HepG2 (cell line): Measurements from ENCODE around the gene ATP6V1D. TPM values are rescaled to one million over a fixed set of nuclear protein-coding genes. Genes with fewer than 3 reads are reported as not detected.

Experiments
- BRCA1 ChIP-seq: sonication (generic); formaldehyde crosslinking; IDR thresholded peaks from 2 replicates; pipeline ENCODE4 v1.4.0; 2020; ENCODE audit warnings: missing genetic modification reagents
- CCAR2 ChIP-seq: fragments of 200-400 bp; formaldehyde crosslinking; optimal IDR thresholded peaks from 2 replicates; pipeline ENCODE3; 2018; ENCODE audit warnings: low read depth, mild to moderate bottlenecking, low read length, moderate library complexity
- EP300 ChIP-seq, 3 experiments: sonication (generic) in 1 of 3; formaldehyde crosslinking in 1 of 3; IDR thresholded peaks; 2 replicates each; pipeline versions ENCODE4 v1.5.1 to v1.6.1; 2011 to 2020; ENCODE audit warnings: low read depth in 2 of 3, low read length in 2 of 3, borderline replicate concordance in 1 of 3, improper control_type of control experiment in 1 of 3, mild to moderate bottlenecking in 1 of 3, missing genetic modification reagents in 1 of 3, moderate library complexity in 1 of 3
- ETV5 ChIP-seq: IDR thresholded peaks from 2 replicates; pipeline ENCODE4 v1.6.1; 2018; ENCODE audit warnings: missing biosample characterization, missing genetic modification reagents, inconsistent platforms, borderline replicate concordance
- ETV6 ChIP-seq: sonication (generic); formaldehyde crosslinking; conservative IDR thresholded peaks from 2 replicates; pipeline ENCODE4 v1.4.0; 2020; ENCODE audit warnings: missing genetic modification reagents
- GABPA ChIP-seq, 2 experiments: IDR thresholded peaks; 2 replicates each; pipeline ENCODE4 v1.6.1; 2011 to 2016; ENCODE audit warnings: low read depth in 2 of 2, low read length in 1 of 2, missing biosample characterization in 1 of 2, missing genetic modification characterization in 1 of 2
- GATA4 ChIP-seq: sonication (generic); IDR thresholded peaks from 2 replicates; pipeline ENCODE4 v1.6.1; 2016; ENCODE audit warnings: antibody characterized with exemption, low read depth, borderline replicate concordance
- GTF3A ChIP-seq: sonication (generic); formaldehyde crosslinking; conservative IDR thresholded peaks from 2 replicates; pipeline ENCODE4 v1.4.0; 2020; ENCODE audit warnings: mild to moderate bottlenecking, missing genetic modification reagents
- HCFC1 ChIP-seq: fragments of 150-350 bp; IDR thresholded peaks from 2 replicates; pipeline ENCODE4 v1.6.1; 2014; ENCODE audit warnings: low read depth, low read length
- HMGA1 ChIP-seq: sonication (generic); formaldehyde crosslinking; conservative IDR thresholded peaks from 2 replicates; pipeline ENCODE4 v1.4.0; 2020; ENCODE audit warnings: missing genetic modification reagents
- HNF4G ChIP-seq, 2 experiments: sonication (generic) in 1 of 2; formaldehyde crosslinking in 1 of 2; IDR thresholded peaks; 2 replicates each; pipeline versions ENCODE4 v1.4.0 to v1.6.1; 2011 to 2020; ENCODE audit warnings: borderline replicate concordance in 2 of 2, low read depth in 2 of 2, mild to moderate bottlenecking in 2 of 2, low read length in 1 of 2, missing genetic modification reagents in 1 of 2, moderate library complexity in 1 of 2
- KDM2A ChIP-seq: sonication (generic); formaldehyde crosslinking; IDR thresholded peaks from 2 replicates; pipeline ENCODE4 v1.4.0; 2020; ENCODE audit warnings: low read depth, missing genetic modification reagents, borderline replicate concordance
- MLLT10 ChIP-seq: sonication (generic); formaldehyde crosslinking; IDR thresholded peaks from 2 replicates; pipeline ENCODE4 v1.4.0; 2020; ENCODE audit warnings: missing genetic modification reagents
- NR2F1 ChIP-seq, 2 experiments: fragments of 450-650 bp in 1 of 2; formaldehyde crosslinking in 1 of 2; IDR thresholded peaks; 2 replicates each; pipeline versions ENCODE4 v1.5.0 to v1.6.1; 2016 to 2020; ENCODE audit warnings: mild to moderate bottlenecking in 1 of 2, missing compliant biosample characterization in 1 of 2, missing genetic modification reagents in 1 of 2, moderate library complexity in 1 of 2
- PHF20 ChIP-seq: sonication (generic); formaldehyde crosslinking; IDR thresholded peaks from 2 replicates; pipeline ENCODE4 v1.5.0; 2020; ENCODE audit warnings: mild to moderate bottlenecking, missing genetic modification reagents
- PITX1 ChIP-seq: sonication (generic); formaldehyde crosslinking; IDR thresholded peaks from 2 replicates; pipeline ENCODE4 v1.5.1; 2020; ENCODE audit warnings: mild to moderate bottlenecking, missing genetic modification reagents
- RFX1 ChIP-seq: fragments of 450-650 bp; IDR thresholded peaks from 2 replicates; pipeline ENCODE4 v1.6.1; 2017
- RFX5 ChIP-seq: IDR thresholded peaks from 2 replicates; pipeline ENCODE4 v1.6.1; 2011; ENCODE audit warnings: low read depth, low read length, improper control_type of control experiment
- SIN3A ChIP-seq: IDR thresholded peaks from 2 replicates; pipeline ENCODE4 v1.6.1; 2011; ENCODE audit warnings: low read depth, mild to moderate bottlenecking, control low read depth, low read length, borderline replicate concordance
- SSRP1 ChIP-seq: IDR thresholded peaks from 2 replicates; pipeline ENCODE4 v1.6.1; 2016; ENCODE audit warnings: control low read depth
- TARDBP ChIP-seq: sonication (generic); formaldehyde crosslinking; IDR thresholded peaks from 2 replicates; pipeline ENCODE4 v1.8.0; 2022; ENCODE audit warnings: mild to moderate bottlenecking, missing genetic modification reagents
- ZBTB3 ChIP-seq: sonication (generic); formaldehyde crosslinking; IDR thresholded peaks from 2 replicates; pipeline ENCODE4 v1.4.0; 2020; ENCODE audit warnings: low read depth, mild to moderate bottlenecking, moderate library complexity, missing genetic modification reagents, borderline replicate concordance
- ZFP82 ChIP-seq: sonication (generic); formaldehyde crosslinking; IDR thresholded peaks from 2 replicates; pipeline ENCODE4 v1.5.1; 2020; ENCODE audit warnings: mild to moderate bottlenecking, missing genetic modification reagents, borderline replicate concordance
- ZNF224 ChIP-seq: sonication (generic); formaldehyde crosslinking; IDR thresholded peaks from 2 replicates; pipeline ENCODE4 v1.5.0; 2020; ENCODE audit warnings: mild to moderate bottlenecking, missing genetic modification reagents
- ZNF232 ChIP-seq: sonication (generic); formaldehyde crosslinking; IDR thresholded peaks from 2 replicates; pipeline ENCODE4 v1.4.0; 2020; ENCODE audit warnings: missing genetic modification reagents, borderline replicate concordance
- ZNF350 ChIP-seq: sonication (generic); formaldehyde crosslinking; IDR thresholded peaks from 2 replicates; pipeline ENCODE4 v1.4.0; 2020; ENCODE audit warnings: mild to moderate bottlenecking, low read depth, missing genetic modification reagents, borderline replicate concordance
- ZSCAN21 ChIP-seq: sonication (generic); formaldehyde crosslinking; IDR thresholded peaks from 2 replicates; pipeline ENCODE4 v1.8.0; 2022; ENCODE audit warnings: mild to moderate bottlenecking, missing genetic modification reagents, moderate library complexity, borderline replicate concordance
- polyA plus RNA-seq, 8 experiments: library from polyadenylated mRNA; depleted of rRNA in 3 of 8; stranded (reverse) in 7 of 8; unstranded in 1 of 8; fragments of >200 nt; fragmentation: Illumina TruSeq in 4 of 8; extraction: Trizol in 4 of 8; gene quantifications; 2 replicates each; pipeline versions ENCODE4 v1.2.1 to v1.2.3, GENCODE V29; 2011 to 2016; ENCODE audit warnings: low read depth in 4 of 8, missing spikeins in 1 of 8, mixed read lengths in 1 of 8; ENCODE audit not compliant: insufficient read depth in 1 of 8
- total RNA-seq, 5 experiments: library from RNA; depleted of rRNA; stranded (reverse); fragments of >200 nt; fragmentation: Illumina TruSeq; extraction: Trizol; gene quantifications; 2 replicates each; pipeline ENCODE4 v1.2.3, GENCODE V29; 2016; ENCODE audit warnings: low read depth in 1 of 5
- TF ChIP-seq, protein P1 (sequence below): sonication (generic); formaldehyde crosslinking; IDR thresholded peaks from 2 replicates; pipeline ENCODE4 v1.4.0; 2020; ENCODE audit warnings: missing genetic modification reagents

ATP6V1D gene
- total and polyA plus RNA-seq, 2 of the 13 experiments (the other 11 are each of a cell fraction or from before 2014, with no cell fraction given), result 16.8 to 53.9 TPM

DNA sequence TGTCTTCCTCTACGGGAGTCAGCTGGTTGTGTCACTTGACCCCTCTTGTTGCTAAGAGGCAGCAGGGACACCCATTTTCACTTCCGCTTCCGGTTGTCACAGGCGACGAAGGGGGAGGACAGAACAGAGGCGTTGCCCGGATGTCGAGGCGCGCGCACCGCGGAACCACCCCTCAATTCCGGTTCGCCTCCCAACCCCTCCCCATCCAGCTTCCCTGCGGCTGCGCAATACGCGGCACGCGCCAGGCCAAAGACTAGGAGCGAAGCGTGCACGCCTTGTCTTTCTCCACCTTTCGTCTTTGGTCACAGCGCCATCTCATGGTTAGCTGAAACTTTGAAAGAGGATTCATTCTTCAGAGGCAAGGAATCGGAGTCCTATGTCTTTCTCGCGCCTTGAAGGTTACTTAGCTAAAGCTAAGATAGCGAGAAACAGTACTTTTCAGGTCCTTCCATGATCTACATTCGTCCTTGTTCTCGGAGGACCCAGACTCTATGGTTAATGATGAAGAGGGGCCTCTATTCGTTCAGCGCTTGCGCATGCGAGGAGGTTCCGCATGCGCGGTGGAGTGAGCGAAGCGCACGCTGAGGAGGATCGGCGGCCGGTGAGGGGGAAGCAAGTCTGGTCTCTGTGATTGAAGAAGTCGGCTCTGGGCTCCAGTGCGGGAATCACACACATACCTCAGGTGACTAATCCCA is at the start of gene ATP6V1D, which contains the start of gene EIF2S1 (continued):
- no peak for TF ChIP-seq HMGA1 (CRISPR knock-in tag)
- TF ChIP-seq ZNF350 (CRISPR knock-in tag), result peak; percentile 65; the same call in 1 of the 2 replicates
- peak; percentile 87 for TF ChIP-seq ETV5 (CRISPR knock-in tag)
- no peak for TF ChIP-seq ETV6 (CRISPR knock-in tag)
- peak; percentile 96 for TF ChIP-seq GABPA (IDR thresholded peaks at IDR 0.05; ENCODE audit: low read depth, low read length)
- TF ChIP-seq GABPA (CRISPR knock-in tag; IDR thresholded peaks at IDR 0.05; ENCODE audit: low read depth), result peak; percentile 96
- TF ChIP-seq TARDBP, result peak; percentile 85
- no peak for TF ChIP-seq GTF3A (CRISPR knock-in tag)
- no peak for TF ChIP-seq SSRP1 (CRISPR knock-in tag)
- no peak for TF ChIP-seq CCAR2
- TF ChIP-seq ZNF232, result peak; percentile 51; the same call in 1 of the 2 replicates
- peak; percentile 79 for TF ChIP-seq KDM2A (CRISPR knock-in tag)
- TF ChIP-seq ZSCAN21 (CRISPR knock-in tag), result peak; percentile 19; the same call in 1 of the 2 replicates
- TF ChIP-seq, protein P1, sequence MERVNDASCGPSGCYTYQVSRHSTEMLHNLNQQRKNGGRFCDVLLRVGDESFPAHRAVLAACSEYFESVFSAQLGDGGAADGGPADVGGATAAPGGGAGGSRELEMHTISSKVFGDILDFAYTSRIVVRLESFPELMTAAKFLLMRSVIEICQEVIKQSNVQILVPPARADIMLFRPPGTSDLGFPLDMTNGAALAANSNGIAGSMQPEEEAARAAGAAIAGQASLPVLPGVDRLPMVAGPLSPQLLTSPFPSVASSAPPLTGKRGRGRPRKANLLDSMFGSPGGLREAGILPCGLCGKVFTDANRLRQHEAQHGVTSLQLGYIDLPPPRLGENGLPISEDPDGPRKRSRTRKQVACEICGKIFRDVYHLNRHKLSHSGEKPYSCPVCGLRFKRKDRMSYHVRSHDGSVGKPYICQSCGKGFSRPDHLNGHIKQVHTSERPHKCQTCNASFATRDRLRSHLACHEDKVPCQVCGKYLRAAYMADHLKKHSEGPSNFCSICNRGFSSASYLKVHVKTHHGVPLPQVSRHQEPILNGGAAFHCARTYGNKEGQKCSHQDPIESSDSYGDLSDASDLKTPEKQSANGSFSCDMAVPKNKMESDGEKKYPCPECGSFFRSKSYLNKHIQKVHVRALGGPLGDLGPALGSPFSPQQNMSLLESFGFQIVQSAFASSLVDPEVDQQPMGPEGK (CRISPR knock-in tag), result peak; percentile 77
- TF ChIP-seq PITX1 (CRISPR knock-in tag), result peak; percentile 69; the same call in 1 of the 2 replicates
- TF ChIP-seq ZNF224, result no peak
- TF ChIP-seq ZBTB3 (CRISPR knock-in tag), result 0 out of 2 replicates have a peak, but pooled peaks have one; percentile 21
- peak; percentile 90 for TF ChIP-seq RFX1
- TF ChIP-seq GATA4, result 0 out of 2 replicates have a peak, but pooled peaks have one; percentile 10
- 0 out of 4 replicates have a peak, but pooled peaks of 1 of the 2 experiments have one; percentile 9 for TF ChIP-seq EP300 (IDR thresholded peaks at IDR 0.05; ENCODE audit: low read depth in 2 of 2, low read length in 2 of 2)
- TF ChIP-seq EP300 (CRISPR knock-in tag; IDR thresholded peaks at IDR 0.05; ENCODE audit: borderline replicate concordance), result no peak
- peak; percentile 60; the same call in 1 of the 2 replicates for TF ChIP-seq HCFC1
- no peak for TF ChIP-seq BRCA1 (CRISPR knock-in tag)
- TF ChIP-seq MLLT10, result no peak
- TF ChIP-seq NR2F1 (CRISPR knock-in tag; IDR thresholded peaks at IDR 0.05), result peak; percentile 55 to 56; a peak in 2 of 4 replicates
- no peak for TF ChIP-seq HNF4G (IDR thresholded peaks at IDR 0.05; ENCODE audit: borderline replicate concordance, low read depth, low read length)
- TF ChIP-seq HNF4G (CRISPR knock-in tag; IDR thresholded peaks at IDR 0.05; ENCODE audit: borderline replicate concordance, low read depth), result peak; percentile 54; the same call in 1 of the 2 replicates
- peak; percentile 7; the same call in 1 of the 2 replicates for TF ChIP-seq ZFP82 (CRISPR knock-in tag)
- TF ChIP-seq PHF20 (CRISPR knock-in tag), result peak; percentile 96
- peak; percentile 75 for TF ChIP-seq RFX5
- peak; percentile 100 for TF ChIP-seq SIN3A
